Ovary (tissue), 1 donor: ENCODE data around the gene MGAT5B.

Source experiments
- EP300 ChIP-seq: sonication (generic); formaldehyde crosslinking; IDR thresholded peaks from one replicate; pipeline ENCODE4 v1.6.1; 2017; ENCODE audit warnings: antibody characterized with exemption
- POLR2A ChIP-seq: fragments of 450-650 bp; IDR thresholded peaks from one replicate; pipeline ENCODE4 v1.6.1; 2017; ENCODE audit warnings: antibody characterized with exemption, mild to moderate bottlenecking, moderate library complexity

GRCh38 chr17:76862079-76862478 lies 6.1 kb upstream of the MGAT5B start:
- TF ChIP-seq EP300 (no peak), POLR2A (no peak)
